ENCODE data around the gene PKP4. TPM values are rescaled to one million over a fixed set of nuclear protein-coding genes. Genes with fewer than 3 reads are reported as not detected.

PKP4 gene
- total and polyA plus RNA-seq, 2 of the 8 experiments (the other 6 are each of a cell fraction or from before 2014, with no cell fraction given), result 48.2 to 88.0 TPM

GRCh38 chr2:158478816-158479215 lies 22.1 kb downstream of the PKP4 start:
- H3K56ac ChIP-seq (replicated peaks; ENCODE audit: insufficient read length, low read depth, low read length), result no peak overlapping the region
- H3K27me3 ChIP-seq (replicated peaks in 1 of 4; ENCODE audit: control insufficient read depth in 3 of 4, extremely low read depth in 1 of 4, insufficient read depth in 3 of 4, low read length in 3 of 4), result no peaks in the 10 kb centered on the region
- POLR2A ChIA-PET (ENCODE audit: partially characterized antibody), result interaction anchor here (1.3 kb wide), 1 partner anchor 9 kb away, joined by 4 read pairs; no protein-coding TSS in a partner anchor
- DNase-seq (ENCODE audit: low read depth in 1 of 2, low spot score in 2 of 2) (no peak), FAIRE-seq (no peak)
- H3K79me1 ChIP-seq (ENCODE audit: low read depth, low read length), result no peaks in the 10 kb centered on the region
- no peak overlapping the region for H4K91ac ChIP-seq (replicated peaks; ENCODE audit: insufficient read length, low read length)
- H2AFZ ChIP-seq (ENCODE audit: low read length), result no peak overlapping the region
- peaks cover 0 to 7% (median 2%) of the 10 kb centered on the region in 4 experiments; a peak in 2 of 7 replicates for H3K4me1 ChIP-seq (replicated peaks in 1 of 4; ENCODE audit: control insufficient read depth in 3 of 4, insufficient read depth in 4 of 4, low read length in 3 of 4)
- H3K18ac ChIP-seq (ENCODE audit: extremely low read depth, low read length), result no peak overlapping the region
- H4K20me1 ChIP-seq (replicated peaks in 1 of 2; ENCODE audit: control insufficient read depth in 1 of 2, insufficient read depth in 2 of 2, low read length in 2 of 2), result peaks cover 4 to 8% of the 10 kb centered on the region in 2 experiments
- H3K9ac ChIP-seq (replicated peaks in 1 of 4; ENCODE audit: extremely low read depth in 1 of 4, low read depth in 3 of 4, low read length in 3 of 4), result no peak overlapping the region
- peaks cover 0 to 77% of the 10 kb centered on the region in 2 experiments; a peak in 2 of 4 replicates for H3K79me2 ChIP-seq (ENCODE audit: control insufficient read depth in 1 of 2, insufficient read depth in 2 of 2, low read length in 2 of 2)
- H3K36me3 ChIP-seq (ENCODE audit: control insufficient read depth in 2 of 4, insufficient read depth in 4 of 4, low read length in 3 of 4), result peaks cover 0 to 4% (median 0%) of the 10 kb centered on the region in 4 experiments; a peak in 2 of 8 replicates
- H2BK120ac ChIP-seq (replicated peaks; ENCODE audit: low read depth, low read length), result no peak overlapping the region
- no peaks in the 10 kb centered on the region for H3K23me2 ChIP-seq (ENCODE audit: low read depth, low read length)
- no peak overlapping the region for H2BK12ac ChIP-seq (ENCODE audit: low read depth, low read length)
- no peak overlapping the region for H3K14ac ChIP-seq (ENCODE audit: insufficient read length)
- no peak overlapping the region for H2BK15ac ChIP-seq (ENCODE audit: low read length)
- H4K8ac ChIP-seq (ENCODE audit: extremely low read depth, insufficient read depth, low read length), result no peak overlapping the region
- H3K27ac ChIP-seq (ENCODE audit: low read depth, low read length), result no peak overlapping the region
- no peak overlapping the region for H4K5ac ChIP-seq (ENCODE audit: insufficient read length, low read depth, low read length)
- no peak overlapping the region for H2AK5ac ChIP-seq (ENCODE audit: low read depth, low read length)
- H3K4me2 ChIP-seq (ENCODE audit: insufficient read depth in 1 of 2, low read depth in 2 of 2, low read length in 2 of 2), result no peak overlapping the region
- H3K4me3 ChIP-seq (ENCODE audit: extremely low read depth in 1 of 4, insufficient read depth in 2 of 4, low read depth in 3 of 4, low read length in 4 of 4), result no peak overlapping the region
- CTCF ChIA-PET (ENCODE audit: partially characterized antibody), result interaction anchor here (0.6 to 7.1 kb wide), 3 partner anchors 14 to 1900 kb away, joined by 4 to 58 read pairs (median 4); no protein-coding TSS in a partner anchor
- no peak overlapping the region for H2BK20ac ChIP-seq (ENCODE audit: low read length)
- 94% methylated on average over 1 of the region's 1 CpG; no CpG with 5 or more reads in 1 of the 2 experiments for WGBS, 2 experiments (ENCODE audit: extremely low coverage in 1 of 2, insufficient coverage in 1 of 2, insufficient read length in 1 of 2, insufficient replicate concordance in 2 of 2, low coverage in 1 of 2, low lambda C conversion rate in 2 of 2, missing lambda C conversion rate in 1 of 2)
- H3K4ac ChIP-seq (replicated peaks; ENCODE audit: insufficient read length, low read depth, low read length), result no peak overlapping the region
- H2BK5ac ChIP-seq (ENCODE audit: low read depth, low read length), result no peak overlapping the region
- H3K23ac ChIP-seq (ENCODE audit: insufficient read length), result no peak overlapping the region
- no peaks in the 10 kb centered on the region for H3K9me3 ChIP-seq (ENCODE audit: insufficient read depth in 2 of 2, low read depth in 1 of 2, low read length in 1 of 2)
